Sigmoid colon (tissue), 7 donors: ENCODE data around the gene ABHD17B. TPM values are rescaled to one million over a fixed set of nuclear protein-coding genes. Genes with fewer than 3 reads are reported as not detected.

Experiments used
- DNase-seq: peaks from one replicate; pipeline ENCODE4 v3.0.0-alpha.2; 2019
- H3K27ac ChIP-seq, 4 donors: fragments of 200-600 bp; sonication (generic); one replicate each; pipeline ENCODE4 v1.5.1; 2016 to 2019; ENCODE audit warnings: mild to moderate bottlenecking in 1 of 4
- H3K27me3 ChIP-seq, 3 donors: fragments of 200-600 bp; sonication (generic); one replicate each; pipeline ENCODE4 v1.5.1; 2019; ENCODE audit warnings: mild to moderate bottlenecking in 1 of 3
- H3K36me3 ChIP-seq, 4 donors: fragments of 200-600 bp; sonication (generic); one replicate each; pipeline ENCODE4 v1.5.1; 2016 to 2019
- H3K4me1 ChIP-seq, 4 donors: fragments of 200-600 bp; sonication (generic); one replicate each; pipeline ENCODE4 v1.5.1; 2017 to 2019
- H3K4me3 ChIP-seq, 4 donors: fragments of 200-600 bp; sonication (generic); one replicate each; pipeline ENCODE4 v1.5.1; 2017 to 2019; ENCODE audit warnings: mild to moderate bottlenecking in 2 of 4, moderate library complexity in 1 of 4
- H3K9me3 ChIP-seq, 4 donors: fragments of 200-600 bp in 3 of 4; sonication (generic) in 3 of 4; one replicate each; pipeline versions ENCODE4 v1.5.1 to v1.6.1; 2013 to 2019
- CTCF ChIP-seq, 4 experiments: fragments of 450-650 bp in 3 of 4; fragments of 200-600 bp in 1 of 4; IDR thresholded peaks; one replicate each; pipeline ENCODE4 v1.5.1; 2016 to 2019; ENCODE audit warnings: antibody characterized with exemption in 4 of 4, mild to moderate bottlenecking in 3 of 4, moderate library complexity in 2 of 4
- EP300 ChIP-seq, 4 donors: sonication (generic); formaldehyde crosslinking; IDR thresholded peaks; one replicate each; pipeline ENCODE4 v1.6.1; 2017; ENCODE audit warnings: antibody characterized with exemption in 4 of 4
- POLR2A ChIP-seq, 2 donors: fragments of 450-650 bp; IDR thresholded peaks; one replicate each; pipeline ENCODE4 v1.6.1; 2016; ENCODE audit warnings: antibody characterized with exemption in 2 of 2, mild to moderate bottlenecking in 2 of 2, moderate library complexity in 2 of 2
- POLR2AphosphoS5 ChIP-seq, 4 donors: sonication (generic); formaldehyde crosslinking; IDR thresholded peaks; one replicate each; pipeline ENCODE4 v1.6.1; 2017; ENCODE audit warnings: antibody characterized with exemption in 4 of 4
- whole genome bisulfite sequencing, 2 donors: extraction: QIAGEN DNeasy Blood & Tissue Kit; methylation state at CpG; one replicate each; pipeline ENCODE4 v1.1.7; 2013; 5-methylcytosine and 5-hydroxymethylcytosine counted together
- intact Hi-C: fragments of 100-400 bp; cut with DNase I; formaldehyde crosslinking; loops from one replicate; pipeline ENCODE4 v1.15.1; 2023
- polyA plus RNA-seq, 3 donors: library from polyadenylated mRNA; stranded (reverse); fragments of 200-250 nt; gene quantifications; one replicate each; pipeline ENCODE4 v1.2.3, GENCODE V29; 2013
- total RNA-seq, 4 donors: library from RNA; depleted of rRNA; stranded (reverse); fragments of >200 nt; gene quantifications; one replicate each; pipeline ENCODE4 v1.1.0, GENCODE V29; 2016
- donor health status: healthy with polysubstance abuse.
- donor health status: Bipolar disorder and iron deficiency.
- donor health status: healthy.

ABHD17B gene
- total and polyA plus RNA-seq, 7 donors = 12.4 to 35.1 (median 16.8) TPM

- Histone ChIP-seq H3K4me1 (no peaks in the 10 kb centered on the region), H3K36me3 (no peaks in the 10 kb centered on the region), H3K27me3 (no peaks in the 10 kb centered on the region), H3K4me3 (no peak overlapping the region), H3K27ac (no peak overlapping the region), H3K9me3 (peaks cover 0 to 5% (median 1%) of the 10 kb centered on the region in 4 donors)
- WGBS, 2 donors = 92 to 96% methylated on average over 5 of the region's 5 CpGs
- no peak for DNase-seq
- no peak for TF ChIP-seq EP300 (IDR thresholded peaks at IDR 0.05)
- TF ChIP-seq CTCF (IDR thresholded peaks at IDR 0.05) = no peak
- TF ChIP-seq POLR2AphosphoS5 (IDR thresholded peaks at IDR 0.05) = no peak
- TF ChIP-seq POLR2A (IDR thresholded peaks at IDR 0.05) = no peak
- intact Hi-C loops = no loop called here
Observed at GRCh38 chr9:71839668-71840067, 71.3 kb downstream of the ABHD17B start.

- intact Hi-C loops = no loop called here
- Histone ChIP-seq H3K27ac (no peak overlapping the region), H3K9me3 (peaks cover 0 to 5% (median 2%) of the 10 kb centered on the region in 4 donors), H3K4me1 (no peaks in the 10 kb centered on the region), H3K36me3 (peaks cover 0 to 6% (median 0%) of the 10 kb centered on the region in 4 donors), H3K4me3 (no peak overlapping the region), H3K27me3 (no peaks in the 10 kb centered on the region)
- DNase-seq = no peak
- TF ChIP-seq POLR2A (IDR thresholded peaks at IDR 0.05) (no peak), CTCF (IDR thresholded peaks at IDR 0.05) (no peak), POLR2AphosphoS5 (IDR thresholded peaks at IDR 0.05) (no peak), EP300 (IDR thresholded peaks at IDR 0.05) (no peak)
Observed at GRCh38 chr9:71835596-71835995, 75.4 kb downstream of the ABHD17B start.

GRCh38 chr9:71830929-71831328, 80.1 kb downstream of the ABHD17B start:
- Histone ChIP-seq H3K27ac (no peak overlapping the region), H3K36me3 (peaks cover 0 to 6% (median 0%) of the 10 kb centered on the region in 4 donors), H3K4me3 (no peak overlapping the region), H3K27me3 (no peaks in the 10 kb centered on the region), H3K9me3 (peaks cover 0 to 5% (median 2%) of the 10 kb centered on the region in 4 donors), H3K4me1 (no peaks in the 10 kb centered on the region)
- 19 to 40% methylated on average over 1 of the region's 1 CpG for WGBS, 2 donors
- intact Hi-C loops = no loop called here
- TF ChIP-seq CTCF (IDR thresholded peaks at IDR 0.05) = no peak
- no peak for TF ChIP-seq EP300 (IDR thresholded peaks at IDR 0.05)
- TF ChIP-seq POLR2AphosphoS5 (IDR thresholded peaks at IDR 0.05) = no peak
- no peak for TF ChIP-seq POLR2A (IDR thresholded peaks at IDR 0.05)
- DNase-seq = no peak

- H3K4me1 ChIP-seq = no peaks in the 10 kb centered on the region
- no peak for DNase-seq
- no peak overlapping the region for H3K27ac ChIP-seq
- TF ChIP-seq POLR2A (IDR thresholded peaks at IDR 0.05) (no peak), CTCF (IDR thresholded peaks at IDR 0.05) (no peak), POLR2AphosphoS5 (IDR thresholded peaks at IDR 0.05) (no peak), EP300 (IDR thresholded peaks at IDR 0.05) (no peak)
- intact Hi-C loops = no loop called here
- peaks cover 0 to 6% (median 0%) of the 10 kb centered on the region in 4 donors for H3K36me3 ChIP-seq
- WGBS, 2 donors = 61 to 63% methylated on average over 3 of the region's 3 CpGs
- no peak overlapping the region for H3K4me3 ChIP-seq
- no peaks in the 10 kb centered on the region for H3K27me3 ChIP-seq
- peaks cover 0 to 5% (median 2%) of the 10 kb centered on the region in 4 donors for H3K9me3 ChIP-seq
Observed at GRCh38 chr9:71830153-71830552, 80.8 kb downstream of the ABHD17B start.

- Histone ChIP-seq H3K9me3 (no peaks in the 10 kb centered on the region), H3K27ac (no peak overlapping the region), H3K4me1 (no peaks in the 10 kb centered on the region), H3K27me3 (no peaks in the 10 kb centered on the region), H3K36me3 (no peaks in the 10 kb centered on the region), H3K4me3 (no peak overlapping the region)
- DNase-seq = no peak
- 44 to 45% methylated on average over 2 of the region's 2 CpGs for WGBS, 2 donors
- intact Hi-C loops = no loop called here
- no peak for TF ChIP-seq CTCF (IDR thresholded peaks at IDR 0.05)
- TF ChIP-seq POLR2AphosphoS5 (IDR thresholded peaks at IDR 0.05) = no peak
- TF ChIP-seq POLR2A (IDR thresholded peaks at IDR 0.05) = no peak
- TF ChIP-seq EP300 (IDR thresholded peaks at IDR 0.05) = no peak
Observed at GRCh38 chr9:71826279-71826678, 84.7 kb downstream of the ABHD17B start.
